GM23338 (cell line): ENCODE measurements around the gene LHFPL4. TPM values are rescaled to one million over a fixed set of nuclear protein-coding genes. Genes with fewer than 3 reads are reported as not detected.

Experiments used
- ATAC-seq: fragments of 200-7000 bp; cut with Tn5 transposase; 3 replicates; pipeline ENCODE4 v1.9.1; 2020
- DNase-seq: peaks from one replicate; pipeline ENCODE4 v3.0.0-alpha.2; 2015; ENCODE audit warnings: low spot score
- H2AFZ ChIP-seq: fragments of 200-600 bp; sonication (generic); 2 replicates; pipeline ENCODE4 v1.8.0; 2016; ENCODE audit warnings: antibody characterized with exemption, mild to moderate bottlenecking, moderate library complexity
- H3F3A ChIP-seq: fragments of 200-600 bp; sonication (generic); replicated peaks from 2 replicates; pipeline ENCODE4 v1.8.0; 2017; ENCODE audit warnings: antibody characterized with exemption, mixed run types, low read depth
- H3K27ac ChIP-seq: fragments of 200-600 bp; sonication (generic); 2 replicates; pipeline ENCODE4 v1.6.1; 2016; ENCODE audit warnings: low read depth
- H3K27me3 ChIP-seq: fragments of 200-600 bp; sonication (generic); 2 replicates; pipeline ENCODE4 v1.8.0; 2016; ENCODE audit warnings: mild to moderate bottlenecking, mixed run types, moderate library complexity; ENCODE audit not compliant: insufficient read depth
- H3K36me3 ChIP-seq: fragments of 200-600 bp; sonication (generic); 2 replicates; pipeline ENCODE4 v1.8.0; 2016; ENCODE audit warnings: mild to moderate bottlenecking; ENCODE audit not compliant: insufficient read depth
- H3K4me1 ChIP-seq: fragments of 200-600 bp; sonication (generic); 2 replicates; pipeline ENCODE4 v1.8.0; 2016; ENCODE audit warnings: mild to moderate bottlenecking, moderate library complexity; ENCODE audit not compliant: insufficient read depth
- H3K4me2 ChIP-seq: fragments of 200-600 bp; sonication (generic); 2 replicates; pipeline ENCODE4 v1.7.1; 2017; ENCODE audit warnings: mixed run types
- H3K4me3 ChIP-seq: fragments of 200-600 bp; sonication (generic); 2 replicates; pipeline ENCODE4 v1.6.1; 2016; ENCODE audit warnings: mixed run types
- H3K79me2 ChIP-seq: fragments of 200-600 bp; sonication (generic); replicated peaks from 2 replicates; pipeline ENCODE4 v1.8.0; 2017; ENCODE audit warnings: mild to moderate bottlenecking; ENCODE audit not compliant: insufficient read depth
- H3K9me2 ChIP-seq: fragments of 200-600 bp; sonication (generic); 2 replicates; pipeline ENCODE4 v1.8.0; 2017; ENCODE audit not compliant: insufficient read depth
- H4K20me1 ChIP-seq: fragments of 200-600 bp; sonication (generic); replicated peaks from 2 replicates; pipeline ENCODE4 v1.8.0; 2017; ENCODE audit warnings: mild to moderate bottlenecking; ENCODE audit not compliant: insufficient read depth
- H3K27ac Mint-ChIP-seq: 2 replicates; pipeline ENCODE4 v1.8.0; 2020; ENCODE audit warnings: inconsistent platforms, mild to moderate bottlenecking, moderate library complexity, mixed read lengths
- H3K27me3 Mint-ChIP-seq: 3 replicates; pipeline ENCODE4 v1.8.0; 2022; ENCODE audit warnings: low read depth, mild to moderate bottlenecking, moderate library complexity, mixed read lengths, inconsistent platforms; ENCODE audit not compliant: insufficient read depth, poor library complexity
- H3K36me3 Mint-ChIP-seq: 3 replicates; pipeline ENCODE4 v1.8.0; 2021; ENCODE audit warnings: low read depth, mild to moderate bottlenecking, inconsistent platforms, moderate library complexity, mixed read lengths
- H3K4me1 Mint-ChIP-seq: 3 replicates; pipeline ENCODE4 v1.8.0; 2020; ENCODE audit warnings: mild to moderate bottlenecking, inconsistent platforms, mixed read lengths
- H3K4me3 Mint-ChIP-seq: 3 replicates; pipeline ENCODE4 v1.8.0; 2021; ENCODE audit warnings: moderate library complexity, mild to moderate bottlenecking, inconsistent platforms, mixed read lengths
- H3K9me3 Mint-ChIP-seq: 3 replicates; pipeline ENCODE4 v1.8.0; 2020; ENCODE audit warnings: moderate library complexity, mild to moderate bottlenecking, inconsistent platforms, mixed read lengths
- CREB1 ChIP-seq: fragments of 250-450 bp; sonication (Bioruptor Pico); IDR thresholded peaks from 2 replicates; pipeline ENCODE4 v1.5.0; 2020; ENCODE audit warnings: low read depth, mild to moderate bottlenecking, moderate library complexity
- EZH2 ChIP-seq: fragments of 200-600 bp; sonication (generic); IDR thresholded peaks from one replicate; pipeline ENCODE4 v1.8.0; 2017; ENCODE audit warnings: antibody characterized with exemption, mild to moderate bottlenecking, low read depth; ENCODE audit not compliant: unreplicated experiment
- EZH2phosphoT487 ChIP-seq: fragments of 200-600 bp; sonication (generic); IDR thresholded peaks from one replicate; pipeline ENCODE4 v1.8.1; 2018; ENCODE audit warnings: antibody characterized with exemption; ENCODE audit not compliant: unreplicated experiment
- NANOG ChIP-seq: IDR thresholded peaks from 2 replicates; pipeline ENCODE4 v1.6.1; 2016; ENCODE audit warnings: antibody characterized with exemption, borderline replicate concordance
- POLR2AphosphoS5 ChIP-seq: IDR thresholded peaks from 2 replicates; pipeline ENCODE4 v1.6.1; 2016; ENCODE audit warnings: antibody characterized with exemption, low read depth
- STAT1 ChIP-seq: IDR thresholded peaks from one replicate; pipeline ENCODE4 v1.6.1; 2016; ENCODE audit warnings: antibody characterized with exemption; ENCODE audit not compliant: unreplicated experiment
- polyA plus RNA-seq: library from polyadenylated mRNA; unstranded; fragments of >200 nt; fragmentation: Nextera tagmentation; extraction: Ambion mirVana; gene quantifications from 2 replicates; pipeline ENCODE4 v1.2.1, GENCODE V29; 2016
- total RNA-seq: library from RNA; depleted of rRNA; stranded (reverse); fragments of >200 nt; shearing (Covaris generic); gene quantifications from 2 replicates; pipeline ENCODE4 v1.2.3, GENCODE V29; 2014
- TF ChIP-seq, protein P1 (sequence below): IDR thresholded peaks from 2 replicates; pipeline ENCODE4 v1.6.1; 2016; ENCODE audit warnings: antibody characterized with exemption
- TF ChIP-seq, protein P2 (sequence below): fragments of 250-450 bp; sonication (Bioruptor Pico); IDR thresholded peaks from 2 replicates; pipeline ENCODE4 v1.5.0; 2020; ENCODE audit warnings: mild to moderate bottlenecking, moderate library complexity
- TF ChIP-seq, protein P3 (sequence below): IDR thresholded peaks from one replicate; pipeline ENCODE4 v1.6.1; 2018; ENCODE audit warnings: antibody characterized with exemption; ENCODE audit not compliant: unreplicated experiment
- TF ChIP-seq, protein P4 (sequence below), 2 experiments: fragments of 200-600 bp in 1 of 2; sonication (generic) in 1 of 2; conservative IDR thresholded peaks; 2 replicates each; pipeline versions ENCODE4 v1.5.1 to v1.6.1; 2016 to 2017; ENCODE audit warnings: antibody characterized with exemption in 2 of 2, low read depth in 2 of 2, mild to moderate bottlenecking in 2 of 2, moderate library complexity in 1 of 2

LHFPL4 gene
- total and polyA plus RNA-seq, 2 experiments from 2014 or later: 2.3 to 11.5 TPM

GRCh38 chr3:9514306-9514705 lies 39.3 kb downstream of the LHFPL4 start:
- TF ChIP-seq CREB1 (CRISPR knock-in tag) (no peak), EZH2 (no peak), POLR2AphosphoS5 (no peak), NANOG (no peak), STAT1 (no peak), EZH2phosphoT487 (no peak)
- TF ChIP-seq, protein P1, sequence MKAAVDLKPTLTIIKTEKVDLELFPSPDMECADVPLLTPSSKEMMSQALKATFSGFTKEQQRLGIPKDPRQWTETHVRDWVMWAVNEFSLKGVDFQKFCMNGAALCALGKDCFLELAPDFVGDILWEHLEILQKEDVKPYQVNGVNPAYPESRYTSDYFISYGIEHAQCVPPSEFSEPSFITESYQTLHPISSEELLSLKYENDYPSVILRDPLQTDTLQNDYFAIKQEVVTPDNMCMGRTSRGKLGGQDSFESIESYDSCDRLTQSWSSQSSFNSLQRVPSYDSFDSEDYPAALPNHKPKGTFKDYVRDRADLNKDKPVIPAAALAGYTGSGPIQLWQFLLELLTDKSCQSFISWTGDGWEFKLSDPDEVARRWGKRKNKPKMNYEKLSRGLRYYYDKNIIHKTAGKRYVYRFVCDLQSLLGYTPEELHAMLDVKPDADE: no peak
- TF ChIP-seq, protein P2, sequence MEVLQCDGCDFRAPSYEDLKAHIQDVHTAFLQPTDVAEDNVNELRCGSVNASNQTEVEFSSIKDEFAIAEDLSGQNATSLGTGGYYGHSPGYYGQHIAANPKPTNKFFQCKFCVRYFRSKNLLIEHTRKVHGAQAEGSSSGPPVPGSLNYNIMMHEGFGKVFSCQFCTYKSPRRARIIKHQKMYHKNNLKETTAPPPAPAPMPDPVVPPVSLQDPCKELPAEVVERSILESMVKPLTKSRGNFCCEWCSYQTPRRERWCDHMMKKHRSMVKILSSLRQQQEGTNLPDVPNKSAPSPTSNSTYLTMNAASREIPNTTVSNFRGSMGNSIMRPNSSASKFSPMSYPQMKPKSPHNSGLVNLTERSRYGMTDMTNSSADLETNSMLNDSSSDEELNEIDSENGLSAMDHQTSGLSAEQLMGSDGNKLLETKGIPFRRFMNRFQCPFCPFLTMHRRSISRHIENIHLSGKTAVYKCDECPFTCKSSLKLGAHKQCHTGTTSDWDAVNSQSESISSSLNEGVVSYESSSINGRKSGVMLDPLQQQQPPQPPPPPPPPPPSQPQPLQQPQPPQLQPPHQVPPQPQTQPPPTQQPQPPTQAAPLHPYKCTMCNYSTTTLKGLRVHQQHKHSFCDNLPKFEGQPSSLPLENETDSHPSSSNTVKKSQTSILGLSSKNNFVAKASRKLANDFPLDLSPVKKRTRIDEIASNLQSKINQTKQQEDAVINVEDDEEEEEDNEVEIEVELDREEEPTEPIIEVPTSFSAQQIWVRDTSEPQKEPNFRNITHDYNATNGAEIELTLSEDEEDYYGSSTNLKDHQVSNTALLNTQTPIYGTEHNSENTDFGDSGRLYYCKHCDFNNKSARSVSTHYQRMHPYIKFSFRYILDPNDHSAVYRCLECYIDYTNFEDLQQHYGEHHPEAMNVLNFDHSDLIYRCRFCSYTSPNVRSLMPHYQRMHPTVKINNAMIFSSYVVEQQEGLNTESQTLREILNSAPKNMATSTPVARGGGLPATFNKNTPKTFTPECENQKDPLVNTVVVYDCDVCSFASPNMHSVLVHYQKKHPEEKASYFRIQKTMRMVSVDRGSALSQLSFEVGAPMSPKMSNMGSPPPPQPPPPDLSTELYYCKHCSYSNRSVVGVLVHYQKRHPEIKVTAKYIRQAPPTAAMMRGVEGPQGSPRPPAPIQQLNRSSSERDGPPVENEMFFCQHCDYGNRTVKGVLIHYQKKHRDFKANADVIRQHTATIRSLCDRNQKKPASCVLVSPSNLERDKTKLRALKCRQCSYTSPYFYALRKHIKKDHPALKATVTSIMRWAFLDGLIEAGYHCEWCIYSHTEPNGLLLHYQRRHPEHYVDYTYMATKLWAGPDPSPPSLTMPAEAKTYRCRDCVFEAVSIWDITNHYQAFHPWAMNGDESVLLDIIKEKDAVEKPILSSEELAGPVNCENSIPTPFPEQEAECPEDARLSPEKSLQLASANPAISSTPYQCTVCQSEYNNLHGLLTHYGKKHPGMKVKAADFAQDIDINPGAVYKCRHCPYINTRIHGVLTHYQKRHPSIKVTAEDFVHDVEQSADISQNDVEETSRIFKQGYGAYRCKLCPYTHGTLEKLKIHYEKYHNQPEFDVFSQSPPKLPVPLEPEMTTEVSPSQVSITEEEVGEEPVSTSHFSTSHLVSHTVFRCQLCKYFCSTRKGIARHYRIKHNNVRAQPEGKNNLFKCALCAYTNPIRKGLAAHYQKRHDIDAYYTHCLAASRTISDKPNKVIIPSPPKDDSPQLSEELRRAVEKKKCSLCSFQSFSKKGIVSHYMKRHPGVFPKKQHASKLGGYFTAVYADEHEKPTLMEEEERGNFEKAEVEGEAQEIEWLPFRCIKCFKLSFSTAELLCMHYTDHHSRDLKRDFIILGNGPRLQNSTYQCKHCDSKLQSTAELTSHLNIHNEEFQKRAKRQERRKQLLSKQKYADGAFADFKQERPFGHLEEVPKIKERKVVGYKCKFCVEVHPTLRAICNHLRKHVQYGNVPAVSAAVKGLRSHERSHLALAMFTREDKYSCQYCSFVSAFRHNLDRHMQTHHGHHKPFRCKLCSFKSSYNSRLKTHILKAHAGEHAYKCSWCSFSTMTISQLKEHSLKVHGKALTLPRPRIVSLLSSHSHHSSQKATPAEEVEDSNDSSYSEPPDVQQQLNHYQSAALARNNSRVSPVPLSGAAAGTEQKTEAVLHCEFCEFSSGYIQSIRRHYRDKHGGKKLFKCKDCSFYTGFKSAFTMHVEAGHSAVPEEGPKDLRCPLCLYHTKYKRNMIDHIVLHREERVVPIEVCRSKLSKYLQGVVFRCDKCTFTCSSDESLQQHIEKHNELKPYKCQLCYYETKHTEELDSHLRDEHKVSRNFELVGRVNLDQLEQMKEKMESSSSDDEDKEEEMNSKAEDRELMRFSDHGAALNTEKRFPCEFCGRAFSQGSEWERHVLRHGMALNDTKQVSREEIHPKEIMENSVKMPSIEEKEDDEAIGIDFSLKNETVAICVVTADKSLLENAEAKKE (CRISPR knock-in tag): no peak
- TF ChIP-seq, protein P3, sequence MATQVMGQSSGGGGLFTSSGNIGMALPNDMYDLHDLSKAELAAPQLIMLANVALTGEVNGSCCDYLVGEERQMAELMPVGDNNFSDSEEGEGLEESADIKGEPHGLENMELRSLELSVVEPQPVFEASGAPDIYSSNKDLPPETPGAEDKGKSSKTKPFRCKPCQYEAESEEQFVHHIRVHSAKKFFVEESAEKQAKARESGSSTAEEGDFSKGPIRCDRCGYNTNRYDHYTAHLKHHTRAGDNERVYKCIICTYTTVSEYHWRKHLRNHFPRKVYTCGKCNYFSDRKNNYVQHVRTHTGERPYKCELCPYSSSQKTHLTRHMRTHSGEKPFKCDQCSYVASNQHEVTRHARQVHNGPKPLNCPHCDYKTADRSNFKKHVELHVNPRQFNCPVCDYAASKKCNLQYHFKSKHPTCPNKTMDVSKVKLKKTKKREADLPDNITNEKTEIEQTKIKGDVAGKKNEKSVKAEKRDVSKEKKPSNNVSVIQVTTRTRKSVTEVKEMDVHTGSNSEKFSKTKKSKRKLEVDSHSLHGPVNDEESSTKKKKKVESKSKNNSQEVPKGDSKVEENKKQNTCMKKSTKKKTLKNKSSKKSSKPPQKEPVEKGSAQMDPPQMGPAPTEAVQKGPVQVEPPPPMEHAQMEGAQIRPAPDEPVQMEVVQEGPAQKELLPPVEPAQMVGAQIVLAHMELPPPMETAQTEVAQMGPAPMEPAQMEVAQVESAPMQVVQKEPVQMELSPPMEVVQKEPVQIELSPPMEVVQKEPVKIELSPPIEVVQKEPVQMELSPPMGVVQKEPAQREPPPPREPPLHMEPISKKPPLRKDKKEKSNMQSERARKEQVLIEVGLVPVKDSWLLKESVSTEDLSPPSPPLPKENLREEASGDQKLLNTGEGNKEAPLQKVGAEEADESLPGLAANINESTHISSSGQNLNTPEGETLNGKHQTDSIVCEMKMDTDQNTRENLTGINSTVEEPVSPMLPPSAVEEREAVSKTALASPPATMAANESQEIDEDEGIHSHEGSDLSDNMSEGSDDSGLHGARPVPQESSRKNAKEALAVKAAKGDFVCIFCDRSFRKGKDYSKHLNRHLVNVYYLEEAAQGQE: no peak
- TF ChIP-seq, protein P4, sequence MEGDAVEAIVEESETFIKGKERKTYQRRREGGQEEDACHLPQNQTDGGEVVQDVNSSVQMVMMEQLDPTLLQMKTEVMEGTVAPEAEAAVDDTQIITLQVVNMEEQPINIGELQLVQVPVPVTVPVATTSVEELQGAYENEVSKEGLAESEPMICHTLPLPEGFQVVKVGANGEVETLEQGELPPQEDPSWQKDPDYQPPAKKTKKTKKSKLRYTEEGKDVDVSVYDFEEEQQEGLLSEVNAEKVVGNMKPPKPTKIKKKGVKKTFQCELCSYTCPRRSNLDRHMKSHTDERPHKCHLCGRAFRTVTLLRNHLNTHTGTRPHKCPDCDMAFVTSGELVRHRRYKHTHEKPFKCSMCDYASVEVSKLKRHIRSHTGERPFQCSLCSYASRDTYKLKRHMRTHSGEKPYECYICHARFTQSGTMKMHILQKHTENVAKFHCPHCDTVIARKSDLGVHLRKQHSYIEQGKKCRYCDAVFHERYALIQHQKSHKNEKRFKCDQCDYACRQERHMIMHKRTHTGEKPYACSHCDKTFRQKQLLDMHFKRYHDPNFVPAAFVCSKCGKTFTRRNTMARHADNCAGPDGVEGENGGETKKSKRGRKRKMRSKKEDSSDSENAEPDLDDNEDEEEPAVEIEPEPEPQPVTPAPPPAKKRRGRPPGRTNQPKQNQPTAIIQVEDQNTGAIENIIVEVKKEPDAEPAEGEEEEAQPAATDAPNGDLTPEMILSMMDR (conservative IDR thresholded peaks at IDR 0.05; ENCODE audit: low read depth in 2 of 2): no peak
- peaks cover 20% of the 10 kb centered on the region for H3K27me3 ChIP-seq
- H3K9me2 ChIP-seq: no peaks in the 10 kb centered on the region
- H3K36me3 ChIP-seq: no peaks in the 10 kb centered on the region
- peaks cover 3% of the 10 kb centered on the region for H3K27me3 Mint-ChIP-seq
- no peak overlapping the region for H3K4me3 ChIP-seq
- H3K4me2 ChIP-seq: no peak overlapping the region
- no peak overlapping the region for H3K27ac ChIP-seq
- H3K27ac Mint-ChIP-seq: no peak overlapping the region
- H3K36me3 Mint-ChIP-seq: peaks cover under 1% of the 10 kb centered on the region; the same call in 2 of the 3 replicates
- H3K4me1 Mint-ChIP-seq: no peaks in the 10 kb centered on the region
- no peaks in the 10 kb centered on the region for H3K79me2 ChIP-seq
- H2AFZ ChIP-seq: no peak overlapping the region
- H3K4me3 Mint-ChIP-seq: no peak overlapping the region
- DNase-seq (no peak), ATAC-seq (no peak)
- H3F3A ChIP-seq: no peaks in the 10 kb centered on the region
- peaks cover 4% of the 10 kb centered on the region; the same call in 1 of the 2 replicates for H4K20me1 ChIP-seq
- peaks cover 7% of the 10 kb centered on the region; the same call in 2 of the 3 replicates for H3K9me3 Mint-ChIP-seq
- H3K4me1 ChIP-seq: 0 out of 2 replicates have a peak, but pooled peaks cover under 1% of the 10 kb centered on the region
